OCI-LY3 (cell line): Measurements from ENCODE around the gene KIF2A.

ENCODE experiments used
- EZH2phosphoT487 ChIP-seq: fragments of 200-600 bp; shearing (Covaris generic); IDR thresholded peaks from 2 replicates; pipeline ENCODE4 v1.6.1; 2018; ENCODE audit warnings: antibody characterized with exemption, mixed run types, low read depth
- TF ChIP-seq, protein P1 (sequence below): fragments of 200-600, 300-600 bp; sonication (generic); IDR thresholded peaks from 2 replicates; pipeline ENCODE4 v1.5.1; 2014; ENCODE audit warnings: antibody characterized with exemption, low read length, low read depth

DNA sequence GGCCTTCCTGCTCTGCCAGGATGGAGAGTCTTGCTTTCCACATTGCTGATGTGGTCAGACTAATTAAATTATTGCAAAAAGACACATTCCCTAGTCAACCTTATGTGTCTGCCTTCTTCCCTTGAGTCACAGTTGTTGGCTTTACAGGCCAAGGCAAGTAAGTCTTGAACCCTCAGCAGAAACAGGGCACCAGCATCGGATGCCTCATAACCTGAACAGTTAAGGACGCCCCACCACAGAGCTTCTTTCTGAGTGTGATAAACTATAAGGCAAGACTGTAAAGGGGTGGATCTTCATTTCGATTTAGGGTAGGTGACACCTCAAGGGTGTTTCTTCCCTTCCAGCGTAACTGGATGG is 670 bp upstream of the KIF2A start:
- TF ChIP-seq EZH2phosphoT487 = no peak
- TF ChIP-seq, protein P1, sequence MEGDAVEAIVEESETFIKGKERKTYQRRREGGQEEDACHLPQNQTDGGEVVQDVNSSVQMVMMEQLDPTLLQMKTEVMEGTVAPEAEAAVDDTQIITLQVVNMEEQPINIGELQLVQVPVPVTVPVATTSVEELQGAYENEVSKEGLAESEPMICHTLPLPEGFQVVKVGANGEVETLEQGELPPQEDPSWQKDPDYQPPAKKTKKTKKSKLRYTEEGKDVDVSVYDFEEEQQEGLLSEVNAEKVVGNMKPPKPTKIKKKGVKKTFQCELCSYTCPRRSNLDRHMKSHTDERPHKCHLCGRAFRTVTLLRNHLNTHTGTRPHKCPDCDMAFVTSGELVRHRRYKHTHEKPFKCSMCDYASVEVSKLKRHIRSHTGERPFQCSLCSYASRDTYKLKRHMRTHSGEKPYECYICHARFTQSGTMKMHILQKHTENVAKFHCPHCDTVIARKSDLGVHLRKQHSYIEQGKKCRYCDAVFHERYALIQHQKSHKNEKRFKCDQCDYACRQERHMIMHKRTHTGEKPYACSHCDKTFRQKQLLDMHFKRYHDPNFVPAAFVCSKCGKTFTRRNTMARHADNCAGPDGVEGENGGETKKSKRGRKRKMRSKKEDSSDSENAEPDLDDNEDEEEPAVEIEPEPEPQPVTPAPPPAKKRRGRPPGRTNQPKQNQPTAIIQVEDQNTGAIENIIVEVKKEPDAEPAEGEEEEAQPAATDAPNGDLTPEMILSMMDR = no peak
